MM.1S (cell line): ENCODE data around the gene MRTFA.
A peak's percentile ranks its signal among the peaks of the same experiment; 100 is the strongest.

Experiments
- DNase-seq: peaks from one replicate; pipeline ENCODE4 v3.0.0-alpha.2; 2015
- H2AFZ ChIP-seq: fragments of 300-600 bp; sonication (generic); 2 replicates; pipeline ENCODE4 v1.6.0; 2016; ENCODE audit warnings: antibody characterized with exemption, low read length
- H3F3A ChIP-seq: fragments of 300-600 bp; sonication (generic); 2 replicates; pipeline ENCODE4 v1.6.1; 2016; ENCODE audit warnings: mild to moderate bottlenecking, antibody characterized with exemption, low read length, moderate library complexity, mixed read lengths; ENCODE audit not compliant: insufficient read depth
- H3K27ac ChIP-seq: fragments of 300-600 bp; sonication (generic); 2 replicates; pipeline ENCODE4 v1.5.1; 2016; ENCODE audit warnings: mild to moderate bottlenecking, low read length
- H3K27me3 ChIP-seq: fragments of 300-600 bp; sonication (generic); replicated peaks from 2 replicates; pipeline ENCODE4 v1.6.0; 2016; ENCODE audit warnings: low read length; ENCODE audit not compliant: insufficient read depth
- H3K36me3 ChIP-seq: fragments of 300-600 bp; sonication (generic); replicated peaks from 2 replicates; pipeline ENCODE4 v1.6.1; 2016; ENCODE audit warnings: mild to moderate bottlenecking, low read length, mixed read lengths; ENCODE audit not compliant: insufficient read depth
- H3K4me1 ChIP-seq: fragments of 300-600 bp; sonication (generic); 2 replicates; pipeline ENCODE4 v1.6.1; 2016; ENCODE audit warnings: low read length, mixed read lengths
- H3K4me2 ChIP-seq: fragments of 300-600 bp; sonication (generic); 2 replicates; pipeline ENCODE4 v1.6.0; 2016; ENCODE audit warnings: low read depth, low read length
- H3K4me3 ChIP-seq: fragments of 300-600 bp; sonication (generic); 2 replicates; pipeline ENCODE4 v1.5.1; 2016; ENCODE audit warnings: low read length, mixed read lengths
- H3K79me2 ChIP-seq: fragments of 300-600 bp; sonication (generic); 2 replicates; pipeline ENCODE4 v1.6.1; 2016; ENCODE audit warnings: mixed run types, low read length, mixed read lengths
- H3K9ac ChIP-seq: fragments of 300-600 bp; sonication (generic); 2 replicates; pipeline ENCODE4 v1.6.1; 2016; ENCODE audit warnings: low read length, mixed read lengths
- H3K9me2 ChIP-seq: fragments of 300-600 bp; sonication (generic); replicated peaks from 2 replicates; pipeline ENCODE4 v1.6.1; 2016; ENCODE audit warnings: mild to moderate bottlenecking, low read length, mixed read lengths; ENCODE audit not compliant: insufficient read depth
- H3K9me3 ChIP-seq: fragments of 300-600 bp; sonication (generic); replicated peaks from 2 replicates; pipeline ENCODE4 v1.6.1; 2016; ENCODE audit warnings: mild to moderate bottlenecking, low read length, mixed read lengths; ENCODE audit not compliant: insufficient read depth
- H4K20me1 ChIP-seq: fragments of 300-600 bp; sonication (generic); 2 replicates; pipeline ENCODE4 v1.6.1; 2016; ENCODE audit warnings: mild to moderate bottlenecking, low read length, moderate library complexity, mixed read lengths; ENCODE audit not compliant: insufficient read depth
- EZH2 ChIP-seq: fragments of 300-600 bp; sonication (generic); optimal IDR thresholded peaks from 2 replicates; pipeline ENCODE3; 2017; ENCODE audit warnings: low read depth, mild to moderate bottlenecking, antibody characterized with exemption, low read length, mixed read lengths
- EZH2phosphoT487 ChIP-seq: fragments of 300-600 bp; sonication (generic); IDR thresholded peaks from 2 replicates; pipeline ENCODE4 v1.6.1; 2018; ENCODE audit warnings: antibody characterized with exemption, low read length
- TF ChIP-seq, protein P1 (sequence below): fragments of 300-600 bp; sonication (generic); IDR thresholded peaks from 2 replicates; pipeline ENCODE4 v1.5.1; 2016; ENCODE audit warnings: antibody characterized with exemption, low read length, mixed read lengths

MRTFA gene

DNA sequence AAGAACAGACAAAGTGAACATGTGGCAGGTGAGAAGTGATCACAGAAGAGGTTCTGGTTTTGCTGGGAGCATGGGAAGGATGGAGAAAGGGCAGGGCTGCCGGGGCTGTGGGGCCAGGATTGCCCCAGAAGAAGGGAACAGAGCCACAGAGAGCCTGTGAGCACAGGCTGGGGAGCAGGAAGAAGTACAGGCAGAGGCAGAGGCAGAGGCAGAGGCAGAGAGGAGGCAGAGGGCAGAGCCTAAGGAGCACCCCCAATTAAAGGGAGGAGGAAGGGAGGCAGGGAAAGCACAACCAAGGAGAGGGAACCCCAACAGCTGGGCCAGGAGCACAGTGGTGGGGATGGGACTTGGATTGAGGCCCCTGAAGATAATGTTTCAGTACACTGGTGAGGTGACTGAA is 214.6 kb downstream of the MRTFA start:
- Histone ChIP-seq H3K9ac (no peak overlapping the region), H4K20me1 (no peaks in the 10 kb centered on the region), H3K4me3 (no peak overlapping the region), H3K4me1 (peaks cover 17% of the 10 kb centered on the region), H2AFZ (no peak overlapping the region), H3F3A (peaks cover 7% of the 10 kb centered on the region; the same call in 1 of the 2 replicates), H3K27ac (peak overlapping the region; percentile 50; the same call in 1 of the 2 replicates), H3K9me2 (no peaks in the 10 kb centered on the region), H3K79me2 (no peaks in the 10 kb centered on the region), H3K27me3 (no peaks in the 10 kb centered on the region), H3K9me3 (no peaks in the 10 kb centered on the region), H3K4me2 (no peak overlapping the region), H3K36me3 (no peaks in the 10 kb centered on the region)
- DNase-seq = no peak
- TF ChIP-seq EZH2 (no peak), EZH2phosphoT487 (no peak)
- TF ChIP-seq, protein P1, sequence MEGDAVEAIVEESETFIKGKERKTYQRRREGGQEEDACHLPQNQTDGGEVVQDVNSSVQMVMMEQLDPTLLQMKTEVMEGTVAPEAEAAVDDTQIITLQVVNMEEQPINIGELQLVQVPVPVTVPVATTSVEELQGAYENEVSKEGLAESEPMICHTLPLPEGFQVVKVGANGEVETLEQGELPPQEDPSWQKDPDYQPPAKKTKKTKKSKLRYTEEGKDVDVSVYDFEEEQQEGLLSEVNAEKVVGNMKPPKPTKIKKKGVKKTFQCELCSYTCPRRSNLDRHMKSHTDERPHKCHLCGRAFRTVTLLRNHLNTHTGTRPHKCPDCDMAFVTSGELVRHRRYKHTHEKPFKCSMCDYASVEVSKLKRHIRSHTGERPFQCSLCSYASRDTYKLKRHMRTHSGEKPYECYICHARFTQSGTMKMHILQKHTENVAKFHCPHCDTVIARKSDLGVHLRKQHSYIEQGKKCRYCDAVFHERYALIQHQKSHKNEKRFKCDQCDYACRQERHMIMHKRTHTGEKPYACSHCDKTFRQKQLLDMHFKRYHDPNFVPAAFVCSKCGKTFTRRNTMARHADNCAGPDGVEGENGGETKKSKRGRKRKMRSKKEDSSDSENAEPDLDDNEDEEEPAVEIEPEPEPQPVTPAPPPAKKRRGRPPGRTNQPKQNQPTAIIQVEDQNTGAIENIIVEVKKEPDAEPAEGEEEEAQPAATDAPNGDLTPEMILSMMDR = no peak

DNA sequence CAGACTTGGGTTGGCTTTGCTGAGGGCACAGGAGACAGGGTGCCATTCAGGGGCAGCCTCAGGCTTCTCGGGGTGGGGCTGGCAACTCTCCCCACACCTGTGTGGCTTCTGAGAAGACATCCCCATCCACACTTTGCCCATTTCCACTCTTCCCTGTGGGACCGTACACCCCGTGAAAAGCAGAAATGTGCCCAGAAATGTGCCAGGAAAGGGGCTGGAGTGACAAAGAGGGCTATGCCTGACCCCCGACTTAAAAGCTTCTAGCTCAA is 215.5 kb downstream of the MRTFA start:
- Histone ChIP-seq H3K4me2 (no peak overlapping the region), H3F3A (peaks cover 7% of the 10 kb centered on the region; the same call in 1 of the 2 replicates), H3K27me3 (no peaks in the 10 kb centered on the region), H3K9me3 (no peaks in the 10 kb centered on the region), H3K4me1 (peaks cover 17% of the 10 kb centered on the region), H4K20me1 (no peaks in the 10 kb centered on the region), H3K27ac (no peak overlapping the region), H3K36me3 (no peaks in the 10 kb centered on the region), H2AFZ (no peak overlapping the region), H3K79me2 (no peaks in the 10 kb centered on the region), H3K4me3 (no peak overlapping the region), H3K9me2 (no peaks in the 10 kb centered on the region), H3K9ac (no peak overlapping the region)
- DNase-seq = no peak
- no peak for TF ChIP-seq EZH2
- TF ChIP-seq, protein P1 = no peak
- TF ChIP-seq EZH2phosphoT487 = no peak

DNA sequence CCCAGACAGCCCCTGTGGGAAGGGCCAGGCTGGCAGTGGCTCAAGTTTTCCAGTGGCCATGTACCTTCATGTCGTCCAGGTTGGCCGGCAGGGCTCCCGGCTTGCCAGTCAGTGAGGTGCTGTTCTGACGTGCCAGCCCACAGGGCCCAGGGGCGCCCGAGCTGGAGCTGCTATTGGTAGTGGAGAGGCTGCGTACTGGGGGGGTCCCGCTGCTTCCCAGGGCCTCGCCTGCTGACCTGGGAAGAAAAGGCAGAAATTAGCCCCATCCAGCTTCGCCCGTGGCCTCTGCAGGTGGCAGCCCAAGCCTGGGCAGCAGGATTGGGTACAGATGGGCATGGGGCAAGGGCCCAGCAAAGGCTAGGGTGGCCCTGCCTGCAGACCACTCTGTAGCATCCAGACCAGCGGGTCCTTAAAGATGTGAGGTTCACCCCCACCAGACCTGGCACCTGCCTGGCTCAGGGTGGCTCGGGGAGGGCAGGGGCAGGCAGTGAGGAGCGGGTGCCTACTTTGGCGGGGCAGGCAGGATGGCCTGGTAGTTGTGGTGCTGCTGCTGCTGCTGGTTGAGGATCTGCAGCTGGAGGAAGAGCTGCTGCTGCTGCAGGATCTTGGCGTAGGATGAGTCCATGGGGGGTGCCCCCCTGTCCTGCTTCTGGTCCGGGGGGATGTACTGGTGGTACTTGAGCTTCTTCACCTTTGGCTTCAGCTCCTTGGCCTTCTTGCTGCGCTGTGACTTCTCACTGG is 216.0 kb downstream of the MRTFA start:
- Histone ChIP-seq H3K36me3 (no peaks in the 10 kb centered on the region), H3K4me1 (peaks cover 17% of the 10 kb centered on the region)

More for the DNA sequence above, 216.0 kb downstream of the MRTFA start:
- H3K4me3 ChIP-seq = no peak overlapping the region
- H3F3A ChIP-seq = peaks cover 7% of the 10 kb centered on the region; the same call in 1 of the 2 replicates
- no peak overlapping the region for H3K9ac ChIP-seq
- no peak overlapping the region for H3K4me2 ChIP-seq
- no peak for DNase-seq
- no peak overlapping the region for H3K27ac ChIP-seq
- H3K79me2 ChIP-seq = no peaks in the 10 kb centered on the region
- TF ChIP-seq, protein P1 = no peak
- TF ChIP-seq EZH2phosphoT487 = no peak
- TF ChIP-seq EZH2 = no peak
- no peaks in the 10 kb centered on the region for H4K20me1 ChIP-seq
- H3K27me3 ChIP-seq = no peaks in the 10 kb centered on the region
- no peaks in the 10 kb centered on the region for H3K9me3 ChIP-seq
- H2AFZ ChIP-seq = no peak overlapping the region
- H3K9me2 ChIP-seq = no peaks in the 10 kb centered on the region
